Right cardiac atrium (tissue), 5 donors: ENCODE results near the gene PAK1. TPM values are rescaled to one million over a fixed set of nuclear protein-coding genes. Genes with fewer than 3 reads are reported as not detected.

ENCODE experiments used
- ATAC-seq, 2 donors: fragments of 200-7000 bp; cut with Tn5 transposase; one replicate each; pipeline versions ENCODE4 v1.8.0 to v1.9.1; 2020; ENCODE audit warnings: moderate library complexity in 2 of 2, mild to moderate bottlenecking in 1 of 2
- DNase-seq, 3 donors: peaks; one replicate each; pipeline ENCODE4 v3.0.0-alpha.2; 2020
- H3K27ac ChIP-seq: one replicate; pipeline ENCODE4 v1.5.1; 2013; ENCODE audit warnings: mild to moderate bottlenecking, low read length, control low read depth, moderate library complexity
- H3K27me3 ChIP-seq: one replicate; pipeline ENCODE4 v1.6.1; 2013; ENCODE audit not compliant: control insufficient read depth, insufficient read depth
- H3K4me1 ChIP-seq: one replicate; pipeline ENCODE4 v1.6.1; 2013; ENCODE audit warnings: low read length; ENCODE audit not compliant: control insufficient read depth, insufficient read depth
- H3K4me3 ChIP-seq: one replicate; pipeline ENCODE4 v1.5.1; 2013; ENCODE audit warnings: low read length, control low read depth
- H3K9me3 ChIP-seq: one replicate; pipeline ENCODE4 v1.6.1; 2013; ENCODE audit warnings: low read length; ENCODE audit not compliant: control insufficient read depth
- WGBS: extraction: QIAGEN DNeasy Blood & Tissue Kit; methylation state at CpG from one replicate; pipeline ENCODE4 v1.1.7; 2013; 5-methylcytosine and 5-hydroxymethylcytosine counted together
- intact Hi-C, 4 donors: fragments of 100-400 bp; cut with DNase I; formaldehyde crosslinking; loops; one replicate each; pipeline versions ENCODE4 v1.11.0 to v1.14.0; 2022 to 2023
- polyA plus RNA-seq: library from polyadenylated mRNA; stranded (reverse); fragments of 200-250 nt; gene quantifications from one replicate; pipeline ENCODE4 v1.2.3, GENCODE V29; 2013
- total RNA-seq, 4 donors: library from RNA; stranded (reverse); fragmentation: NEBNext Ultra II Directional; extraction: Animal tissue kit (Norgen Biotek cat#: 25700); gene quantifications; one replicate each; pipeline ENCODE4 v1.2.1, GENCODE V29; 2021
- donor health status: healthy with polysubstance abuse.
- donor health status: DM: no; HTN: yes; CAD: no.
- donor health status: DM: no; HTN: no; CAD: no.
- donor health status: DM: no; HTN: yes; CAD: no; lungs with severe emphysema.
- donor health status: DM: yes; HTN: yes; CAD: no.

Gene PAK1
- total and polyA plus RNA-seq, 5 donors = 7.1 to 19.5 (median 16.2) TPM

DNA sequence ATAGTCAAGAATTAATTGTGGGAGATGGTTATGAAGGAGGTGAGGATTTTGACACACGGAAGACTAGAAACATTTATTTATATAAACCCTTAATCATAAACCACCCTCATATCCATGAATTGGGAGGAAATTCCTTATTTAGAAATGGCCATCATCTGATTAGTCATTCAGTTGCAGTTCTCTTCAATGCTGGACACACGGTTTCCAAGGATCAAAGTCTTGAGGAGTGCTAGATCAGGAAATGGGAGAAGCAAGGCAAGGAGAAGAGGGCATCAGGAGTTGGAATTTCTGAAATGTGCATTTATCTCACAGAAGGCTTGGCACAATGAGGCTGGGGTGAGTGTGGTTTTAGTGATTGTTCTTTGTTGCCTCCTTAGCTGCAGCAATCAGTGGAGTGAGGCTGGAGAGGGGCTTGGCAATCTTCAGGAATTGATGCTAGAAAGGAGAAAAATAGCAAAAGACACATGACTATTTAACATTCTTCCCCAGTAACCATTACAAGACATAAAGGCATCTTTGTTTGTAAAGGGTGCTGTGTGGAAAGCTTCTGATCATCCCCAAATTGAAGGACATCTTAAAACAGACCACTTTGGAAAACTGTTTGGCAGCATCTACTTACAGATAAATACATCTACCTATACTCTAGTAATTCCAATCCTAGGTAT is 150.8 kb downstream of the PAK1 start:
- H3K27ac ChIP-seq = no peak overlapping the region
- intact Hi-C loops = no loop called here
- ATAC-seq (no peak), DNase-seq (no peak)
- no peaks in the 10 kb centered on the region for H3K27me3 ChIP-seq
- 70% methylated on average over 2 of the region's 2 CpGs for WGBS
- no peaks in the 10 kb centered on the region for H3K9me3 ChIP-seq
- no peak overlapping the region for H3K4me3 ChIP-seq
- H3K4me1 ChIP-seq = no peaks in the 10 kb centered on the region

DNA sequence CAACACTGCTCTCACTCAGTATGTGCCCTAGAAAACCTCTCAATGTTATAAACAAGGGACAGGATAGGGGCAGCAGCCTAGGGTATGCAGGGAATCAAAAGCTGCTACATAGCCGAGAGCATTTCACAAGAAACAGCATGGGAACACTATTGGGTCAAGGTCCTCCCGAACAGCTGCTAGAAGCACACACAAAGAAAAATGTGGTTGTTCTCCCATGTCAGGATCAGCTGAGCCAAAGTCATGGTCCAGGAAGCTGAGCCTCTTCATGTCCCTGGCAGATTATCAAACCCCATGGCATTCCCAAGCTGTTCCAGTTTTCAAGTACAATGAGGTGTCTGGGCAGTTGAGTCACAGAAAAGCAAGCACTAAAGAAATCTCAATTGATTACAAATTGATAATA is 151.4 kb downstream of the PAK1 start:
- peak; percentile 23 to 45 for ATAC-seq
- intact Hi-C loops = no loop called here
- DNase-seq = no peak
- Histone ChIP-seq H3K27me3 (no peaks in the 10 kb centered on the region), H3K4me3 (no peak overlapping the region), H3K27ac (peak overlapping the region; percentile 8), H3K9me3 (no peaks in the 10 kb centered on the region), H3K4me1 (no peaks in the 10 kb centered on the region)
- 48% methylated on average over 2 of the region's 2 CpGs for WGBS

DNA sequence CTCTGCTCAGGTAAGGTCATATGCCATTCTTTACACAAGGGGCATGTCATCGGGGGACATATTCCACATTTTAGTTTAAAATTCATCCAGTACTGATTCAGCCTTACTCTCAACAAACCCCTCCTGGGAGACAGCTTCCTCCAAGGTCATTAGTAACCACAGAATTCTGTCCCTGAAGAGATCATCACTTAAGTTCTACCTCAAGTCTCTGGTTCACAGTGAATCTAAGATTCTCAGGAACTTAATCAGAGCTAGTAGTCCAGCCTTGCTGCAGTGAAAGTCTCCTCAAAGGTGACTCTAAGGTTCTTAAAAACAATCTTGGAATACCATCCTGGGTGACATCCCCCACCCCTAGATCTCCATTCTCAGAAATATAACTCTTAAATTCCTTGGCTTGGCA is 153.5 kb downstream of the PAK1 start:
- WGBS = 89% methylated on average over 1 of the region's 1 CpG
- Histone ChIP-seq H3K4me1 (no peaks in the 10 kb centered on the region), H3K4me3 (no peak overlapping the region), H3K27ac (no peak overlapping the region), H3K9me3 (no peaks in the 10 kb centered on the region), H3K27me3 (no peaks in the 10 kb centered on the region)
- intact Hi-C loops = no loop called here
- ATAC-seq = no peak
- DNase-seq = no peak

GRCh38 chr11:77318600-77318999 is 155.3 kb downstream of the PAK1 start:
- H3K9me3 ChIP-seq = no peaks in the 10 kb centered on the region
- ATAC-seq (no peak), DNase-seq (no peak)
- no peaks in the 10 kb centered on the region for H3K27me3 ChIP-seq
- no peak overlapping the region for H3K27ac ChIP-seq
- no peak overlapping the region for H3K4me3 ChIP-seq
- WGBS = 94% methylated on average over 2 of the region's 2 CpGs
- intact Hi-C loops = no loop called here
- no peaks in the 10 kb centered on the region for H3K4me1 ChIP-seq

DNA sequence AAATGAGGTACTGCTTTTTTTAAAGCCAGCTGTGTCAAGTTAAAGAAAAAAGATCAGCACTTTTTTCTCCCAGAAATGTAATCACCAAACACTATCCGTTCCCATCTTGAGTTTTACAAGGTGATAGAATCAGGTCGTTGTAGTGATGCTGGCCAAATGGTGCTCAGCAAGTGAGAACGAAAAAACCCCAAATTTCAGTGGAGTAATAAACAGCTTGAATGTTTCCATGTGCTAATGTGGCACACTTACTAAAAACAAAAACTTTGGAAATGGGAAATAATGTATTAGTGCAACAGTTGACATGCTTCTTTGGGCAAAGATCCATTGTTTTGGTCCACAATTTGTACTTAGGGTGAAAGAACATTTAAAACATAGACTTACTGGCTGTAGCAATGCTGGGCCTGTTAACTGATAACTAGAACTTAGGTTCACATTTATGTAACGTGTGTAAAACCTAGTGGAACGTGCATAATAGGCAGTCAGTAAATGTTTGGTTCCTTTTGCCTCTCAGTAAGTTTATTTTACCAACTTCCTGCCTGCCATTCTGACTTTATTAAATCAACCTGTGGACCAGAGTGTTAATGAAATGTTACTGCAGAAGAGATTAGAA is 157.1 kb downstream of the PAK1 start:
- no peaks in the 10 kb centered on the region for H3K4me1 ChIP-seq
- intact Hi-C loops = no loop called here
- no peaks in the 10 kb centered on the region for H3K27me3 ChIP-seq
- H3K4me3 ChIP-seq = no peak overlapping the region
- H3K27ac ChIP-seq = no peak overlapping the region
- ATAC-seq = no peak
- H3K9me3 ChIP-seq = no peaks in the 10 kb centered on the region
- 50% methylated on average over 5 of the region's 5 CpGs for whole genome bisulfite sequencing
- no peak for DNase-seq

DNA sequence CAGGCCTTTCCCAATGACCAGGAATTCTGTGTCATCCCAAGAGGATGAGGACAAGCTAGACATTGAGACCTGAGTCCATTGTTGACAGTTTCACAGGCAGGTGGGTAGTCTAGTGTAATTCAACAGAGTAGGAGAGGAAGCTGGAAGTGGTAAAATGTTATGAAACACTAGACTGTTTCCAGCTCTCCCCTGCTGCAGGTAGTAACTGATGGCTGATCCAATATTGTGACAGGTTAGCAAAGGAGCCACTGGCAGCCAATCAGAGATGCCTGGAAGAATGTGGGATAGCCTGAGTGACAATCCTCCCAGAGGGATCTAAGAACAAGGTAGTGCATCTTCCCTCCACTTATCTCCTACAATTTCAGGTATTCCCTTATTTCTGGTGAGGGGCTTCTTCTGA is 161.8 kb downstream of the PAK1 start:
- Histone ChIP-seq H3K4me1 (no peaks in the 10 kb centered on the region), H3K27me3 (no peaks in the 10 kb centered on the region), H3K27ac (no peak overlapping the region), H3K4me3 (no peak overlapping the region), H3K9me3 (no peaks in the 10 kb centered on the region)
- ATAC-seq (no peak), DNase-seq (no peak)
- intact Hi-C loops = no loop called here

DNA sequence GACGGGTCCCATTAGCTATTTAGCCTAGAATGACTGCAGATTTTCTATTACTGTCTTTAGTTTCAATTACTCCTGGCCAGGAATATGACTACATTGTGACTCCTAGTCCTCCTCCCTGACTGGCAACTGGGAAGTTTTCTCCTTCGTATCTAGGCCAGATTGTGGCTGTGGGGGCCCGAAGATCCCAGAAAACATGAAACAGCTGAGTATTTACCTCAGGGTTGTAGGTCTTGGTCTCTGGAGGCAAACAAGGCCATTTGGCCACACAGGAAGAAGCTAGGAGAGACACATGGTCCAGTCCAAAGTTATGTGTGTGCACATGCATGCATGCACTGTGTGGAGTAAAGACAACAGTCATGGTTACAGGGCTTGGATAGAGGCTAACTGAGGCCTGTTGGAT is 162.2 kb downstream of the PAK1 start:
- intact Hi-C loops = no loop called here
- H3K4me1 ChIP-seq = no peaks in the 10 kb centered on the region
- DNase-seq (no peak), ATAC-seq (no peak)
- H3K4me3 ChIP-seq = no peak overlapping the region
- 96% methylated on average over 3 of the region's 3 CpGs for WGBS
- H3K9me3 ChIP-seq = no peaks in the 10 kb centered on the region
- H3K27me3 ChIP-seq = no peaks in the 10 kb centered on the region
- no peak overlapping the region for H3K27ac ChIP-seq

GRCh38 chr11:77310721-77311120 is 163.2 kb downstream of the PAK1 start:
- DNase-seq (no peak), ATAC-seq (no peak)
- intact Hi-C loops = no loop called here
- Histone ChIP-seq H3K27me3 (no peaks in the 10 kb centered on the region), H3K4me1 (no peaks in the 10 kb centered on the region), H3K27ac (no peak overlapping the region), H3K9me3 (no peaks in the 10 kb centered on the region), H3K4me3 (no peak overlapping the region)
- 71% methylated on average over 5 of the region's 5 CpGs for WGBS

DNA sequence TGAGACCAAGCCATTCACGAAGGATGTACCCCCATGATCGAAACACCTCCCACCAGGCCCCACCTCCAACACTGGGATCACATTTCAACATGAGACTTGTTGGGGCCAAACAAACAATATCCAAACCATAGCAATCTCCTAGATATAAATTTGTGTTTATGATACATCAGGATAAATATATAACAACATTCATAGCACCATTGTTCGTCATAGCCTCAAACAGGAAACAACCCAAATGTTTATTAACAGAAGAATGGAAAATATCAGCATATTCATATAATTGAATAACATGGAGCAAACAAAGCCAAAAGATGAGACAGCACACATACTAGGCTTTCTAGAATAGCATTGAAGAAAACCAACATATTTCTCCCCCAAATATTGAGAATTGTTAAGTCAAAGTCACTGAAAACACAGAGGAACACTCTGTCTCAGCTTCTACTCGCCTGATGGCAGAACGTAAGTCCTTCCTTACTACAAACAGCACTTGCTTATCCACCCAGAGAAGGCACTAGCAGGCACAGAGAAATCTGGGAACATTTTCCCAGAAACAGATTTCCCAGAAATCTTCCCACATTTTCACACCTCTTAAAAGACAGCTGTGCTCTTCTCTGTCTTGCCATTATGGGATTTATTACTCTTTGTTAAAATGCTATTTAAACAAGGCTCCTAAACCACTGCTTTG is 164.4 kb downstream of the PAK1 start:
- Histone ChIP-seq H3K27me3 (no peaks in the 10 kb centered on the region), H3K27ac (no peak overlapping the region), H3K4me1 (no peaks in the 10 kb centered on the region), H3K9me3 (no peaks in the 10 kb centered on the region), H3K4me3 (no peak overlapping the region)
- 65% methylated on average over 5 of the region's 5 CpGs for WGBS
- ATAC-seq (no peak), DNase-seq (no peak)
- intact Hi-C loops = no loop called here

DNA sequence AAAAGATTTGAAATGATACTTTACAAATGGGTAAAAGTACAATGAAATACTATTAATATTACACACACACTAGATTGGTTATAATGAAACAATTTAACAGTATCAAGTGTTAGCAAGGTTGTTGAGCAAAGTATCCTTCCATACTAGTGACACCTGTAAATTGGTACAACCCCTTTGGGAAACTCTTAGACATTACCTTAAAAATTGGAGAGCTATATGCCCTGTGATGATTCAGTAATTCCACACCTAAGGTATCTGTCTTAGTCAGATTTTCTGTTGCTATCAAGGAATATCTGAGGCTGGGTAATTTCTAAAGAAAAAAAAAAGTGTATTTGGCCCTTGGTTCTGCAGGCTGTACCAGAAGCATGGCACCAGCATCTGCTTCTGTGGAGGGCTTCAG is 165.1 kb downstream of the PAK1 start:
- H3K4me1 ChIP-seq = no peaks in the 10 kb centered on the region
- DNase-seq = no peak
- H3K27me3 ChIP-seq = no peaks in the 10 kb centered on the region
- no peaks in the 10 kb centered on the region for H3K9me3 ChIP-seq
- intact Hi-C loops = no loop called here
- no peak overlapping the region for H3K4me3 ChIP-seq
- no peak for ATAC-seq
- H3K27ac ChIP-seq = no peak overlapping the region

GRCh38 chr11:77303328-77303727 is 170.6 kb downstream of the PAK1 start:
- H3K4me3 ChIP-seq = no peak overlapping the region
- no peaks in the 10 kb centered on the region for H3K27me3 ChIP-seq
- H3K4me1 ChIP-seq = no peaks in the 10 kb centered on the region
- WGBS = 87% methylated on average over 2 of the region's 2 CpGs
- DNase-seq = no peak
- no peaks in the 10 kb centered on the region for H3K9me3 ChIP-seq
- no peak overlapping the region for H3K27ac ChIP-seq
- no peak for ATAC-seq
- intact Hi-C loops = no loop called here
